ENCODE results near the gene FYB1.

DNA sequence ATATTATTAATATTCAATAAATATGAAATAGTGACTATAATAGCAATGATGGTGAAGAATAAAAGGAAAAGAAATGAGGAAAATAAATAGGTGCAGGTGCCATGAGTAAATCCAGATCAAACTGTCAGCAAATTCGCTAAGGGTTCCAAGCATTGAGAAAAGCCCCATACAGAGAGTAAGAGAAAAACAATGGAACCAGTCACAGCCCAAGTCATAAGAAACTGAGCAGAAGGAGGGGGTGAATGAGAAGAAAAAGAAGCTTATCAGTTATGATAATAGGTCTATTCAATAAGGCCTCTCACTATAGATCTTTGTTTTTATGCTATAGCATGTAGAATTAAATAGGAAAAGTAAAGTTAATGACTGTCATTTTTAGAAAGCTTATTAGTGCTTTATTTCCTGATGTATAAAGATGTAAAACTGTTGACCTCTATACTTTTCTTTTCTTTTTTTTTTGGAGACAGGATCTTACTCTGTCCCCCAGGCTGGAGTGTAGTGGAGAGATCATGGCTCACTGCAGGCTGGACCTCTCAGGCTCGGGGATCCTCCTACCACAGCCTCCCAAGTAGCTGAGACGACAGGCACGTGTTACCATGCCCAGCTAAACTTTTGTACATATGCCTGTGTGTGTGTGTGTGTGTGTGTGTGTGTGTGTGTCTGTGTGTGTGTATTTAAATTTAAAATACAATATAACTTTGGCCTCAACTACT, 72.4 kb downstream of the FYB1 start:
- no peak for TF ChIP-seq CTCF (IDR thresholded peaks at IDR 0.05)
- TF ChIP-seq POLR2AphosphoS5 (IDR thresholded peaks at IDR 0.05; ENCODE audit: low read depth, low read length): no peak
- TF ChIP-seq, protein P1, sequence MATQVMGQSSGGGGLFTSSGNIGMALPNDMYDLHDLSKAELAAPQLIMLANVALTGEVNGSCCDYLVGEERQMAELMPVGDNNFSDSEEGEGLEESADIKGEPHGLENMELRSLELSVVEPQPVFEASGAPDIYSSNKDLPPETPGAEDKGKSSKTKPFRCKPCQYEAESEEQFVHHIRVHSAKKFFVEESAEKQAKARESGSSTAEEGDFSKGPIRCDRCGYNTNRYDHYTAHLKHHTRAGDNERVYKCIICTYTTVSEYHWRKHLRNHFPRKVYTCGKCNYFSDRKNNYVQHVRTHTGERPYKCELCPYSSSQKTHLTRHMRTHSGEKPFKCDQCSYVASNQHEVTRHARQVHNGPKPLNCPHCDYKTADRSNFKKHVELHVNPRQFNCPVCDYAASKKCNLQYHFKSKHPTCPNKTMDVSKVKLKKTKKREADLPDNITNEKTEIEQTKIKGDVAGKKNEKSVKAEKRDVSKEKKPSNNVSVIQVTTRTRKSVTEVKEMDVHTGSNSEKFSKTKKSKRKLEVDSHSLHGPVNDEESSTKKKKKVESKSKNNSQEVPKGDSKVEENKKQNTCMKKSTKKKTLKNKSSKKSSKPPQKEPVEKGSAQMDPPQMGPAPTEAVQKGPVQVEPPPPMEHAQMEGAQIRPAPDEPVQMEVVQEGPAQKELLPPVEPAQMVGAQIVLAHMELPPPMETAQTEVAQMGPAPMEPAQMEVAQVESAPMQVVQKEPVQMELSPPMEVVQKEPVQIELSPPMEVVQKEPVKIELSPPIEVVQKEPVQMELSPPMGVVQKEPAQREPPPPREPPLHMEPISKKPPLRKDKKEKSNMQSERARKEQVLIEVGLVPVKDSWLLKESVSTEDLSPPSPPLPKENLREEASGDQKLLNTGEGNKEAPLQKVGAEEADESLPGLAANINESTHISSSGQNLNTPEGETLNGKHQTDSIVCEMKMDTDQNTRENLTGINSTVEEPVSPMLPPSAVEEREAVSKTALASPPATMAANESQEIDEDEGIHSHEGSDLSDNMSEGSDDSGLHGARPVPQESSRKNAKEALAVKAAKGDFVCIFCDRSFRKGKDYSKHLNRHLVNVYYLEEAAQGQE (IDR thresholded peaks at IDR 0.05; ENCODE audit: insufficient read depth in 1 of 2, low read depth in 2 of 2, low read length in 1 of 2): no peak
- no peak for TF ChIP-seq TCF7L2 (IDR thresholded peaks at IDR 0.05; ENCODE audit: low read depth, low read length)

All from Panc1 (cell line).